Naive thymus-derived CD4-positive, alpha-beta T cell (primary cell): ENCODE measurements around the gene TMED4. TPM values are rescaled to one million over a fixed set of nuclear protein-coding genes. Genes with fewer than 3 reads are reported as not detected.

Source experiments
- ATAC-seq: fragments of 150-1000 bp; cut with Tn5 transposase; 2 replicates; pipeline ENCODE4 v1.10.0; 2021; ENCODE audit warnings: mild to moderate bottlenecking, moderate library complexity
- CTCF ChIA-PET: fragments of 350-600 bp; sonication (Branson Sonifier 250); formaldehyde crosslinking; loops from one replicate; lab custom pipeline; 2021; ENCODE audit warnings: antibody characterized with exemption; lab: Charles Lee
- POLR2A ChIA-PET: fragments of 350-600 bp; sonication (Branson Sonifier 250); formaldehyde crosslinking; loops from one replicate; lab custom pipeline; 2021; ENCODE audit warnings: antibody characterized with exemption, inconsistent platforms; lab: Charles Lee
- DNase-seq, 9 donors: peaks; one replicate each; pipeline versions ENCODE4 v3.0.0 to v3.0.0-alpha.2; 2020 to 2022; ENCODE audit warnings: mixed read lengths in 1 of 9
- H3K27ac ChIP-seq: one replicate; pipeline ENCODE4 v1.7.0; 2013; ENCODE audit warnings: mild to moderate bottlenecking, low read depth, low read length, moderate library complexity
- H3K27me3 ChIP-seq, 2 donors: one replicate each; pipeline ENCODE4 v1.7.0; 2013; ENCODE audit warnings: low read length in 2 of 2, mild to moderate bottlenecking in 2 of 2, moderate library complexity in 2 of 2; ENCODE audit not compliant: control insufficient read depth in 2 of 2, insufficient read depth in 2 of 2
- H3K36me3 ChIP-seq, 3 experiments: 1 replicate in 2 of 3; 2 replicates in 1 of 3; pipeline ENCODE4 v1.7.0; 2013; ENCODE audit warnings: low read length in 3 of 3, mild to moderate bottlenecking in 3 of 3, moderate library complexity in 1 of 3; ENCODE audit not compliant: insufficient read depth in 3 of 3, control insufficient read depth in 2 of 3
- H3K4me1 ChIP-seq, 2 donors: one replicate each; pipeline ENCODE4 v1.7.0; 2013; ENCODE audit warnings: low read length in 2 of 2, mild to moderate bottlenecking in 2 of 2, moderate library complexity in 1 of 2; ENCODE audit not compliant: control insufficient read depth in 2 of 2, insufficient read depth in 2 of 2
- H3K4me3 ChIP-seq: 2 replicates; pipeline ENCODE4 v1.7.0; 2013; ENCODE audit warnings: mild to moderate bottlenecking, low read length
- H3K9me3 ChIP-seq, 3 experiments: 1 replicate in 2 of 3; 2 replicates in 1 of 3; pipeline ENCODE4 v1.7.0; 2013; ENCODE audit warnings: low read length in 3 of 3; ENCODE audit not compliant: control insufficient read depth in 2 of 3
- H3K27ac Mint-ChIP-seq, 9 donors: one replicate each; pipeline ENCODE4 v1.8.0; 2020 to 2022; ENCODE audit warnings: mixed read lengths in 9 of 9, mild to moderate bottlenecking in 8 of 9, moderate library complexity in 5 of 9, inconsistent platforms in 2 of 9
- H3K27me3 Mint-ChIP-seq, 5 donors: one replicate each; pipeline ENCODE4 v1.8.0; 2021 to 2022; ENCODE audit warnings: mixed read lengths in 5 of 5, mild to moderate bottlenecking in 1 of 5
- H3K36me3 Mint-ChIP-seq, 5 donors: one replicate each; pipeline ENCODE4 v1.8.0; 2020 to 2022; ENCODE audit warnings: mixed read lengths in 5 of 5, mild to moderate bottlenecking in 3 of 5, inconsistent platforms in 1 of 5
- H3K4me1 Mint-ChIP-seq, 7 donors: one replicate each; pipeline ENCODE4 v1.8.0; 2020 to 2022; ENCODE audit warnings: mixed read lengths in 7 of 7, mild to moderate bottlenecking in 3 of 7, inconsistent platforms in 1 of 7
- H3K4me3 Mint-ChIP-seq, 10 donors: one replicate each; pipeline ENCODE4 v1.8.0; 2020 to 2022; ENCODE audit warnings: mild to moderate bottlenecking in 10 of 10, mixed read lengths in 10 of 10, moderate library complexity in 6 of 10, inconsistent platforms in 2 of 10
- H3K9me3 Mint-ChIP-seq, 11 donors: one replicate each; pipeline ENCODE4 v1.8.0; 2020 to 2022; ENCODE audit warnings: mixed read lengths in 11 of 11, mild to moderate bottlenecking in 4 of 11, inconsistent platforms in 1 of 11, moderate library complexity in 1 of 11
- intact Hi-C, 2 donors: fragments of 100-400 bp; cut with micrococcal nuclease; formaldehyde crosslinking; loops; one replicate each; pipeline ENCODE4 v1.15.1; 2023
- polyA plus RNA-seq, 2 donors: library from polyadenylated mRNA; unstranded; fragments of 300-500 nt; fragmentation: Illumina TruSeq; gene quantifications; one replicate each; pipeline ENCODE4 v1.2.3, GENCODE V29; 2021
- total RNA-seq, 6 experiments: library from RNA in 5 of 6; stranded (reverse) in 5 of 6; gene quantifications; 1 replicate in 5 of 6; 2 replicates in 1 of 6; pipeline ENCODE4 v1.2.3 and lab custom pipeline; 2021 to 2026

TMED4 gene
- total and polyA plus RNA-seq, 7 experiments from 2014 or later, result 61.6 to 98.5 (median 93.7) TPM

- Histone ChIP-seq H3K9me3 (no peaks in the 10 kb centered on the region), H3K27ac (no peak overlapping the region), H3K27me3 (no peaks in the 10 kb centered on the region), H3K4me3 (no peak overlapping the region), H3K4me1 (peaks cover 0 to 4% of the 10 kb centered on the region in 2 donors), H3K36me3 (no peaks in the 10 kb centered on the region)
- Mint-ChIP-seq H3K27ac (peak overlapping the region in 3 of 9 donors; percentile 6 to 71 (median 25)), H3K36me3 (no peaks in the 10 kb centered on the region), H3K27me3 (peaks cover 0 to 9% (median 0%) of the 10 kb centered on the region in 5 donors), H3K9me3 (no peaks in the 10 kb centered on the region), H3K4me1 (peaks cover 0 to 18% (median 6%) of the 10 kb centered on the region in 7 donors), H3K4me3 (no peak overlapping the region)
- DNase-seq (peak in 7 of 9 donors; percentile 35 to 63 (median 60)), ATAC-seq (peak; percentile 90)
- CTCF ChIA-PET, result interaction anchor here (0.6 to 1.3 kb wide), 5 partner anchors 15 to 334 kb away, joined by 3 to 8 read pairs (median 3); partner anchors contain the start of gene H2AZ2
- POLR2A ChIA-PET, result interaction anchor here (0.8 to 1.5 kb wide), 3 partner anchors 14 to 297 kb away, joined by 3 to 14 read pairs (median 4); partner anchors contain the start of genes DDX56 and H2AZ2
- intact Hi-C loops, result loop anchor here (1.0 to 5.0 kb wide), 9 partner anchors 51 to 548 kb away; partner anchors contain the start of gene CCM2 (in 1 of the 2)
Measured at GRCh38 chr7:44587843-44588711, 6.0 kb upstream of the TMED4 start.

GRCh38 chr7:44583146-44583865, 1.3 kb upstream of the TMED4 start:
- no peak overlapping the region for H3K4me3 ChIP-seq
- intact Hi-C loops, result loop anchor here (2.0 to 5.0 kb wide), 7 partner anchors 167 to 553 kb away; partner anchors contain the start of genes MYO1G (in 2 of the 2), POLD2 (in 1 of the 2) and YKT6 (in 1 of the 2)
- Mint-ChIP-seq H3K4me1 (peaks cover 13 to 51% (median 39%) of the 10 kb centered on the region in 7 donors), H3K9me3 (peaks cover 0 to 4% (median 0%) of the 10 kb centered on the region in 11 donors), H3K27me3 (peaks cover 0 to 12% (median 0%) of the 10 kb centered on the region in 5 donors), H3K36me3 (peaks cover 5 to 18% (median 13%) of the 10 kb centered on the region in 5 donors), H3K4me3 (peak overlapping the region; percentile 86 to 97 (median 92)), H3K27ac (peak overlapping the region; percentile 95 to 99 (median 98))
- H3K27ac ChIP-seq, result peak overlapping the region; percentile 90
- ChIA-PET POLR2A (interaction anchor here (0.7 to 4.7 kb wide), 13 partner anchors 8 to 330 kb away, joined by 3 to 53 read pairs (median 12); partner anchors contain the start of genes DDX56, H2AZ2, NUDCD3 and OGDH), CTCF (interaction anchor here (0.6 to 0.8 kb wide), 2 partner anchors 19 to 22 kb away, joined by 3 read pairs; no protein-coding TSS in a partner anchor)
- H3K9me3 ChIP-seq, result no peaks in the 10 kb centered on the region
- DNase-seq, result no peak
- no peak for ATAC-seq
- no peaks in the 10 kb centered on the region for H3K27me3 ChIP-seq
- H3K4me1 ChIP-seq, result peaks cover 14 to 21% of the 10 kb centered on the region in 2 donors
- peaks cover 3 to 19% (median 18%) of the 10 kb centered on the region in 3 experiments for H3K36me3 ChIP-seq

- ChIA-PET POLR2A (interaction anchor here (0.8 to 4.7 kb wide), 20 partner anchors 8 to 653 kb away, joined by 3 to 53 read pairs (median 4); partner anchors contain the start of genes DDX56, H2AZ2, NUDCD3 and OGDH), CTCF (interaction anchor here (0.7 to 1.8 kb wide), 3 partner anchors 16 to 265 kb away, joined by 3 to 4 read pairs (median 3); no protein-coding TSS in a partner anchor)
- peaks cover 0 to 4% (median 0%) of the 10 kb centered on the region in 11 donors for H3K9me3 Mint-ChIP-seq
- DNase-seq, result peak in 8 of 9 donors; percentile 41 to 61 (median 55)
- peak overlapping the region; percentile 90 for H3K27ac ChIP-seq
- peaks cover 0 to 12% (median 0%) of the 10 kb centered on the region in 5 donors for H3K27me3 Mint-ChIP-seq
- peaks cover 14 to 19% of the 10 kb centered on the region in 2 donors for H3K4me1 ChIP-seq
- H3K4me3 ChIP-seq, result peak overlapping the region; percentile 95
- peak overlapping the region; percentile 95 to 99 (median 98) for H3K27ac Mint-ChIP-seq
- peaks cover 3 to 23% (median 18%) of the 10 kb centered on the region in 3 experiments for H3K36me3 ChIP-seq
- peaks cover 5 to 19% (median 14%) of the 10 kb centered on the region in 5 donors for H3K36me3 Mint-ChIP-seq
- H3K4me3 Mint-ChIP-seq, result peak overlapping the region; percentile 86 to 97 (median 92)
- H3K9me3 ChIP-seq, result no peaks in the 10 kb centered on the region
- peak; percentile 32 for ATAC-seq
- H3K4me1 Mint-ChIP-seq, result peaks cover 13 to 44% (median 39%) of the 10 kb centered on the region in 7 donors
- no peaks in the 10 kb centered on the region for H3K27me3 ChIP-seq
- intact Hi-C loops, result loop anchor here in 1 of 2 donors (5.0 kb wide), 2 partner anchors 396 to 459 kb away; partner anchors contain the start of genes MYO1G and POLD2
Measured at GRCh38 chr7:44580945-44581878, 819 bp downstream of the TMED4 start.

GRCh38 chr7:44576228-44576627, 5.8 kb downstream of the TMED4 start:
- no peak for DNase-seq
- Mint-ChIP-seq H3K4me1 (peaks cover 36 to 72% (median 56%) of the 10 kb centered on the region in 7 donors), H3K36me3 (peaks cover 5 to 38% (median 31%) of the 10 kb centered on the region in 5 donors), H3K9me3 (no peaks in the 10 kb centered on the region), H3K4me3 (peak overlapping the region in 7 of 10 donors; percentile 2 to 43 (median 24)), H3K27me3 (no peaks in the 10 kb centered on the region), H3K27ac (peak overlapping the region; percentile 3 to 99 (median 72))
- Histone ChIP-seq H3K36me3 (peaks cover 10 to 41% (median 36%) of the 10 kb centered on the region in 3 experiments), H3K27me3 (no peaks in the 10 kb centered on the region), H3K27ac (no peak overlapping the region), H3K9me3 (no peaks in the 10 kb centered on the region), H3K4me1 (peaks cover 30 to 39% of the 10 kb centered on the region in 2 donors), H3K4me3 (no peak overlapping the region)
- ATAC-seq, result no peak
- intact Hi-C loops, result no loop called here
- ChIA-PET CTCF (interaction anchor here (2.7 kb wide), 1 partner anchor 11 kb away, joined by 14 read pairs; no protein-coding TSS in a partner anchor), POLR2A (interaction anchor here (1.6 kb wide), 1 partner anchor 8 kb away, joined by 8 read pairs; no protein-coding TSS in a partner anchor)

GRCh38 chr7:44575054-44575453, 7.0 kb downstream of the TMED4 start:
- Histone ChIP-seq H3K9me3 (no peaks in the 10 kb centered on the region), H3K27ac (peak overlapping the region; percentile 95), H3K4me1 (peaks cover 19 to 27% of the 10 kb centered on the region in 2 donors), H3K27me3 (no peaks in the 10 kb centered on the region), H3K4me3 (no peak overlapping the region), H3K36me3 (peaks cover 9 to 50% (median 42%) of the 10 kb centered on the region in 3 experiments)
- intact Hi-C loops, result loop anchor here (2.0 kb wide), 2 partner anchors 222 to 536 kb away; partner anchors contain the start of genes PPIA (in 1 of the 2) and TBRG4 (in 1 of the 2)
- peak overlapping the region; percentile 92 to 99 (median 98) for H3K27ac Mint-ChIP-seq
- CTCF ChIA-PET, result interaction anchor here (2.7 kb wide), 1 partner anchor 10 kb away, joined by 14 read pairs; no protein-coding TSS in a partner anchor
- peak overlapping the region; percentile 91 to 98 (median 95) for H3K4me3 Mint-ChIP-seq
- H3K27me3 Mint-ChIP-seq, result no peaks in the 10 kb centered on the region
- DNase-seq (no peak), ATAC-seq (no peak)
- no peaks in the 10 kb centered on the region for H3K9me3 Mint-ChIP-seq
- POLR2A ChIA-PET, result interaction anchor here (0.6 to 4.5 kb wide), 5 partner anchors 32 to 1346 kb away, joined by 3 to 42 read pairs (median 6); partner anchors contain the start of genes IGFBP3, NUDCD3 and OGDH
- peaks cover 25 to 61% (median 46%) of the 10 kb centered on the region in 7 donors for H3K4me1 Mint-ChIP-seq
- H3K36me3 Mint-ChIP-seq, result peaks cover 4 to 38% (median 28%) of the 10 kb centered on the region in 5 donors
